ENCODE measurements around the gene UNC45A. TPM values are rescaled to one million over a fixed set of nuclear protein-coding genes. Genes with fewer than 3 reads are reported as not detected.

The UNC45A gene
- total RNA-seq, 1 experiment from 2014 or later = 63.1 TPM

GRCh38 chr15:90905306-90906180 is 29.5 kb upstream of the UNC45A start:
- CTCF ChIA-PET = interaction anchor here (0.6 to 12.8 kb wide), 5 partner anchors 20 to 366 kb away, joined by 3 to 131 read pairs (median 4); partner anchors contain the start of genes FES, HDDC3 and UNC45A
- H3K4me1 Mint-ChIP-seq (ENCODE audit: insufficient read depth, unreplicated experiment) = peaks cover 10% of the 10 kb centered on the region

GRCh38 chr15:90906181-90906849 is 28.8 kb upstream of the UNC45A start:
- H3K27me3 Mint-ChIP-seq (ENCODE audit: insufficient read depth, unreplicated experiment) = no peaks in the 10 kb centered on the region
- no TSS peak for BruUV-seq (replicated peaks)
- ChIA-PET POLR2A (interaction anchor here (0.6 to 3.3 kb wide), 2 partner anchors 20 to 25 kb away, joined by 4 to 15 read pairs; partner anchors contain the start of gene HDDC3), CTCF (interaction anchor here (0.6 to 12.8 kb wide), 3 partner anchors 20 to 315 kb away, joined by 3 to 131 read pairs (median 83); partner anchors contain the start of genes FES, HDDC3 and UNC45A)
- no peak for TF ChIP-seq CTCF (IDR thresholded peaks at IDR 0.05; ENCODE audit: unreplicated experiment)
- no peak overlapping the region for H3K4me3 Mint-ChIP-seq (ENCODE audit: unreplicated experiment)
- peaks cover 7% of the 10 kb centered on the region for H3K4me1 Mint-ChIP-seq (ENCODE audit: insufficient read depth, unreplicated experiment)
- H3K27ac Mint-ChIP-seq (ENCODE audit: low read depth, unreplicated experiment) = no peak overlapping the region
- H3K9me3 Mint-ChIP-seq (ENCODE audit: unreplicated experiment) = no peaks in the 10 kb centered on the region
- DNase-seq (ENCODE audit: unreplicated experiment) = no peak
- peaks cover 30% of the 10 kb centered on the region for H3K36me3 Mint-ChIP-seq (ENCODE audit: insufficient read depth, unreplicated experiment)
- intact Hi-C loops (cut with micrococcal nuclease) = no loop called here

More at GRCh38 chr15:90905306-90906180, 29.5 kb upstream of the UNC45A start:
- Mint-ChIP-seq H3K9me3 (ENCODE audit: unreplicated experiment) (no peaks in the 10 kb centered on the region), H3K27me3 (ENCODE audit: insufficient read depth, unreplicated experiment) (no peaks in the 10 kb centered on the region), H3K36me3 (ENCODE audit: insufficient read depth, unreplicated experiment) (peaks cover 27% of the 10 kb centered on the region), H3K4me3 (ENCODE audit: unreplicated experiment) (no peak overlapping the region), H3K27ac (ENCODE audit: low read depth, unreplicated experiment) (no peak overlapping the region)
- no peak for DNase-seq (ENCODE audit: unreplicated experiment)
- intact Hi-C loops (cut with micrococcal nuclease) = no loop called here
- TF ChIP-seq CTCF (IDR thresholded peaks at IDR 0.05; ENCODE audit: unreplicated experiment) = no peak
- POLR2A ChIA-PET = interaction anchor here (1.0 to 3.3 kb wide), 2 partner anchors 25 to 35 kb away, joined by 3 to 15 read pairs; partner anchors contain the start of gene HDDC3
- no TSS peak for BruUV-seq (replicated peaks)

GRCh38 chr15:90907051-90907660 is 27.9 kb upstream of the UNC45A start:
- H3K4me3 Mint-ChIP-seq (ENCODE audit: unreplicated experiment) = no peak overlapping the region
- no peaks in the 10 kb centered on the region for H3K4me1 Mint-ChIP-seq (ENCODE audit: insufficient read depth, unreplicated experiment)
- no peaks in the 10 kb centered on the region for H3K27me3 Mint-ChIP-seq (ENCODE audit: insufficient read depth, unreplicated experiment)
- TF ChIP-seq CTCF (IDR thresholded peaks at IDR 0.05; ENCODE audit: unreplicated experiment) = no peak
- BruUV-seq (replicated peaks) = no TSS peak
- intact Hi-C loops (cut with micrococcal nuclease) = no loop called here
- ChIA-PET CTCF (no interaction called here), POLR2A (interaction anchor here (3.3 kb wide), 1 partner anchor 24 kb away, joined by 15 read pairs; the partner anchor contains the start of gene HDDC3)
- no peaks in the 10 kb centered on the region for H3K9me3 Mint-ChIP-seq (ENCODE audit: unreplicated experiment)
- H3K27ac Mint-ChIP-seq (ENCODE audit: low read depth, unreplicated experiment) = no peak overlapping the region
- H3K36me3 Mint-ChIP-seq (ENCODE audit: insufficient read depth, unreplicated experiment) = peaks cover 33% of the 10 kb centered on the region
- DNase-seq (ENCODE audit: unreplicated experiment) = no peak
